Thoracic aorta (tissue), 2 donors: ENCODE results near the gene LTC4S. TPM values are rescaled to one million over a fixed set of nuclear protein-coding genes. Genes with fewer than 3 reads are reported as not detected.

Experiments
- ATAC-seq: fragments of 150-250 bp; one replicate; pipeline ENCODE4 v1.8.0; 2017; ENCODE audit warnings: low read depth; ENCODE audit not compliant: insufficient number of reproducible peaks, low FRiP score
- DNase-seq: peaks from one replicate; pipeline ENCODE4 v3.0.0-alpha.2; 2020; ENCODE audit warnings: low spot score
- H3K27ac ChIP-seq, 2 donors: fragments of 200-600 bp; sonication (generic); 1 replicate in 1 of 2; 2 replicates in 1 of 2; pipeline ENCODE4 v1.5.1; 2016; ENCODE audit warnings: mild to moderate bottlenecking in 2 of 2, moderate library complexity in 2 of 2
- H3K27me3 ChIP-seq: fragments of 200-600 bp; sonication (generic); replicated peaks from 2 replicates; pipeline ENCODE4 v1.6.0; 2016; ENCODE audit warnings: mild to moderate bottlenecking; ENCODE audit not compliant: insufficient read depth
- H3K36me3 ChIP-seq: fragments of 200-600 bp; sonication (generic); one replicate; pipeline ENCODE4 v1.5.1; 2016
- H3K4me1 ChIP-seq, 2 donors: fragments of 200-600 bp; sonication (generic); 1 replicate in 1 of 2; 2 replicates in 1 of 2; pipeline versions ENCODE4 v1.5.1 to v1.6.0; 2016; ENCODE audit warnings: low read depth in 2 of 2, mild to moderate bottlenecking in 1 of 2; ENCODE audit not compliant: control insufficient read depth in 1 of 2
- H3K4me3 ChIP-seq: fragments of 200-600 bp; sonication (generic); 2 replicates; pipeline ENCODE4 v1.5.1; 2016; ENCODE audit warnings: mild to moderate bottlenecking
- H3K9me3 ChIP-seq: fragments of 200-600 bp; sonication (generic); 2 replicates; pipeline ENCODE4 v1.5.1; 2016
- total RNA-seq, 2 donors: library from RNA; depleted of rRNA; stranded (reverse); fragments of >200 nt; gene quantifications; one replicate each; pipeline versions ENCODE4 v1.1.0 to v1.2.3, GENCODE V29; 2016
- TF ChIP-seq, protein P1 (sequence below): fragments of 200-600 bp; sonication (generic); IDR thresholded peaks from one replicate; pipeline ENCODE4 v1.5.1; 2019; ENCODE audit warnings: antibody characterized with exemption

Gene LTC4S
- total RNA-seq, 2 donors from 2014 or later, result 4.9 to 6.6 TPM

DNA sequence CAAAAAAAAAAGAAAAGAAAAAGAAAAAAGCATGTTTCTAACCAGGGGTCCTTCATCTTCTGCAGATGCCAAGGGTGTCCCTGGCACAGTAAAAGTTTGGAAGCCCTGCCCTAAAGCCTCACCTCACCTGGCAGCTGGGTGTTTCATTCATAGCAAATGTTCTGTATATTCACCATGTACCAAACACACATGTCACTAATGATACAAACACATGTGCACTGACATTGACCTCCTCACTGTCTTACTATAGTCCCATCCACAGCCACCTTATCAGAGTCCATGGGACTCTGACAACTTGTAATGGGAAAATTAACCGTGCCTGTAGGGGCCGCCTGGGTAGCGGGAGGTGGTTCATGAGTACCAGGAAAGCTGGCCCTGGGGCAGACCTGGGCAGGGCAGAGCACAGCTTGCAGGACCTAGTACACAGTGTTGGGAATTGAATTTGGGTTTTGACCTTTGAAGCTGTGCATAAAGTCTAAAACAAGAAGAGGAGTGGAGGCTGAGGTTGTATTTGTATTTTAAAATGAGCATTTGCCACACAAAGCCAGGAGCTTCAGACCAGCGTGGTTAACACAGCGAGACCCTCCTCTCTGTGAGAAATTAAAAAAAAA lies 19.3 kb downstream of the LTC4S start:
- TF ChIP-seq, protein P1, sequence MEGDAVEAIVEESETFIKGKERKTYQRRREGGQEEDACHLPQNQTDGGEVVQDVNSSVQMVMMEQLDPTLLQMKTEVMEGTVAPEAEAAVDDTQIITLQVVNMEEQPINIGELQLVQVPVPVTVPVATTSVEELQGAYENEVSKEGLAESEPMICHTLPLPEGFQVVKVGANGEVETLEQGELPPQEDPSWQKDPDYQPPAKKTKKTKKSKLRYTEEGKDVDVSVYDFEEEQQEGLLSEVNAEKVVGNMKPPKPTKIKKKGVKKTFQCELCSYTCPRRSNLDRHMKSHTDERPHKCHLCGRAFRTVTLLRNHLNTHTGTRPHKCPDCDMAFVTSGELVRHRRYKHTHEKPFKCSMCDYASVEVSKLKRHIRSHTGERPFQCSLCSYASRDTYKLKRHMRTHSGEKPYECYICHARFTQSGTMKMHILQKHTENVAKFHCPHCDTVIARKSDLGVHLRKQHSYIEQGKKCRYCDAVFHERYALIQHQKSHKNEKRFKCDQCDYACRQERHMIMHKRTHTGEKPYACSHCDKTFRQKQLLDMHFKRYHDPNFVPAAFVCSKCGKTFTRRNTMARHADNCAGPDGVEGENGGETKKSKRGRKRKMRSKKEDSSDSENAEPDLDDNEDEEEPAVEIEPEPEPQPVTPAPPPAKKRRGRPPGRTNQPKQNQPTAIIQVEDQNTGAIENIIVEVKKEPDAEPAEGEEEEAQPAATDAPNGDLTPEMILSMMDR, result no peak
- ATAC-seq (no peak), DNase-seq (no peak)
- H3K27me3 ChIP-seq, result no peaks in the 10 kb centered on the region
- no peaks in the 10 kb centered on the region for H3K36me3 ChIP-seq
- H3K9me3 ChIP-seq, result no peaks in the 10 kb centered on the region
- H3K27ac ChIP-seq, result no peak overlapping the region
- H3K4me3 ChIP-seq, result no peak overlapping the region
- peaks cover 7 to 15% of the 10 kb centered on the region in 2 donors for H3K4me1 ChIP-seq

DNA sequence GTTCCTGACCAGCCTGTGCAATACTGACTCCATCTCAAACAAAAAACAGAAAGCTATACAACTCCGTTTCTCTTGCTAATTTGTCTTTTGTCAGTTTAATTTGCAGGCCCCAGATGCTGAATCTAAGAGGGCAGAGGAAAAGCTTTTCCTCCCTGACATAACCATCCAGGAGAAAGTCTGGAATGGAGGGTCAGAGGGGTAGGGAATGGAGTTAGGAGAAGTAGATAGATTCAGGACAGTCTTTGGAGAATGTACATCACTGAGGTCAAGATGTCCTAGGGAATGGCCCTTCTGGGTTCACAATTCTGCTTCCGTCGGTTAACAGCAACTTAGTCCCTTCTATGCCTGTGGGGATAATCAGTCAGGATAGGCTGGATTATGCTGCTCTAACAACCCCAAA lies 20.3 kb downstream of the LTC4S start:
- H3K36me3 ChIP-seq, result no peaks in the 10 kb centered on the region
- no peaks in the 10 kb centered on the region for H3K27me3 ChIP-seq
- no peak for ATAC-seq
- TF ChIP-seq, protein P1, result no peak
- H3K27ac ChIP-seq, result no peak overlapping the region
- no peak overlapping the region for H3K4me3 ChIP-seq
- DNase-seq, result no peak
- peaks cover 14 to 22% of the 10 kb centered on the region in 2 donors for H3K4me1 ChIP-seq
- no peaks in the 10 kb centered on the region for H3K9me3 ChIP-seq

DNA sequence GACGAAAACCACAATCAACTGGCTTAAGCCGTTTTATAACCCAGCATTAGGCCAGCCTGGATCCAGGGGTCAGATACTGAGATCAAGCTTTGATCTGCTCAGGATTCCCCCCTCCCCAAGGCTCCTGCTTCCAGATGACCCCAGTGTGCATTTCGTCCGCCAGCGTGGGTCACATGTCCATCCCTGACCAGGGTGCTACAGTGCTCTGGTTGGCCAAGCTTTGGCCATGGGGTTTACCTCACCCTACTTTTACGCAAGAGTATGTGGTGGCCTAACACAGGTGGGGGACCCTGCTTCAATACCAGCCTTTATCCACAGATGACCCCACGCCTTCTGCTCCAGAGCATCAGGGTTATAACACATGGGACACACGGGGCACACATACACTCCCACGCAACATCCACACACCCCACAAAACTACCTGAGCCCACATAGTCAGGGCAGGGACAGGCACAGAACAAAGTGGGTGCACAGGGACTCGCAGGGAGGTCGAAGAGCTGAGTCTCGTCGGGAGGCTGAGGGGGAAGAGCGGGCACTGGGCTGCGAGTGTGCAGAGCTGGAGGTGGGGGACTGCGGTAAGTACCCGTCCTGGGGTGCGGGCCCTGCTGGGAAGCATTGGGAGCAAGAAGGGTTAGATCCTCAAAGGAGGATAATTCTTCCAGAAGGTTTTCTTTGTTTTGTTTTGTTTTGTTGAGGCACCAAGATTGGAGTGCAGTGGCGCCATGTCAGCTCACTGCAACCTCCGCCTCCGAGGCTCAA lies 21.9 kb downstream of the LTC4S start:
- ATAC-seq (no peak), DNase-seq (no peak)
- TF ChIP-seq, protein P1, result no peak
- Histone ChIP-seq H3K27me3 (no peaks in the 10 kb centered on the region), H3K4me3 (no peak overlapping the region), H3K36me3 (no peaks in the 10 kb centered on the region), H3K4me1 (peaks cover 22 to 35% of the 10 kb centered on the region in 2 donors), H3K9me3 (no peaks in the 10 kb centered on the region), H3K27ac (no peak overlapping the region)

DNA sequence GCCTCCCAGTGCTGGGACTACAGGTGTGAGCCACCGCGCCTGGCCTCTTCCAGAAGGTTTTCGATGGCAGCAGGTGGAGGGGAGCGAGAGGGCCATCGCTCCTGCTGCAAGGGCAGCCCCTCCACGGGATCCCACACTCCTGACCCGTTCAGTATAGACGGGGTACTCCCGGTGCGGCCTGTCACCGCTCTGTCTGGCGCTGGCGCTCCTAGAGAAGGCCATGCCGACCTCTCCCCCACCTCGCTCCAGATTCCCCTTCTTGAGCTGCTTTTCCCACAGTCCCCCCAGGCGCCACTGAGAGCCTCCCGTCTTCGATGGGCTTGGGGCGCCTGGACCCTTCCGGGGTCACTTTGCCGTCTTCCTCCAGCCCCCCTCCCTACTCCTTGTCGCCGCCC lies 22.6 kb downstream of the LTC4S start:
- H3K27me3 ChIP-seq, result no peaks in the 10 kb centered on the region
- ATAC-seq, result no peak
- no peaks in the 10 kb centered on the region for H3K36me3 ChIP-seq
- peak overlapping the region; percentile 75 for H3K4me3 ChIP-seq
- TF ChIP-seq, protein P1, result no peak
- H3K4me1 ChIP-seq, result peaks cover 22 to 35% of the 10 kb centered on the region in 2 donors
- no peaks in the 10 kb centered on the region for H3K9me3 ChIP-seq
- no peak for DNase-seq
- peak overlapping the region in 1 of 2 donors; percentile 39 for H3K27ac ChIP-seq

DNA sequence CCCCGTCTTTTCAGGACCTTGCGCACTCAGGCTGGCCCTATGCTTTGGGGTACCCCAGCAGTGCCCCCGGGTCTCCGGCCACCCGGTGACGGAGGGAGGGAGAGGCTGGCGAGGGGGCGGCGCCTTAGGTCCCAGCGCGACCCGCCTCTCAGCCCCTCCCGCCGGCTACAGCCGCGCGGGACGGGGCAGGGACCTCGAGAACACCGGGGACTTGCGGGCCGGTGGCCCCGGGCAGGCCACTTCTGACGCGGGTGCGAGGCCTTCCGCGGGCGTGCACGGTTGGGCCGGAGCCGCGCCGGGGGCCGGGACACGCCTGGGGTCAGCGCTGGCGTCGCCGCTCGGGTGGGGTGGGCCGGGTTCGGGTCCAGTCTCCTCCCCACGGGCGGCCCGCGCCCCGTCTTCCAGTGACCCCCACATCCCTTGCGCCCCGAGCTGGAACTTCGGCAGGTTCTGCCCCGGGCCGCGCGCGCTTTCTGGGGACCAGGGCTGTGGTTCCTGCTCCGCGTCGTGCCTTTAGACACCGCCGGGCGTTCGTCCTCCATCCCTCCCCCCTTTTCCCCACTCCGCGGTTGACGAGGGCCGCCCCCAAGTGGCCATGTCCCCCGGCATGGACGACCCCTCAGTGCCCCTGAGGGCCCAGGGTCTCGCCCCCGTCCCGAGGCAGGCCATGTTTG lies 23.1 kb downstream of the LTC4S start:
- H3K4me1 ChIP-seq, result peaks cover 23 to 36% of the 10 kb centered on the region in 2 donors
- no peaks in the 10 kb centered on the region for H3K36me3 ChIP-seq
- H3K27me3 ChIP-seq, result no peaks in the 10 kb centered on the region
- TF ChIP-seq, protein P1, result no peak
- H3K9me3 ChIP-seq, result no peaks in the 10 kb centered on the region
- H3K4me3 ChIP-seq, result peak overlapping the region; percentile 75
- no peak for DNase-seq
- no peak for ATAC-seq
- peak overlapping the region in 1 of 2 donors; percentile 39 for H3K27ac ChIP-seq
